Measurements from ENCODE around the gene VWA1.
"Not testable (repeated sequence)": the region's sequence is repeated elsewhere in the genome, so short reads cannot be mapped to it uniquely, and the experiment has no call there.

Gene VWA1

DNA sequence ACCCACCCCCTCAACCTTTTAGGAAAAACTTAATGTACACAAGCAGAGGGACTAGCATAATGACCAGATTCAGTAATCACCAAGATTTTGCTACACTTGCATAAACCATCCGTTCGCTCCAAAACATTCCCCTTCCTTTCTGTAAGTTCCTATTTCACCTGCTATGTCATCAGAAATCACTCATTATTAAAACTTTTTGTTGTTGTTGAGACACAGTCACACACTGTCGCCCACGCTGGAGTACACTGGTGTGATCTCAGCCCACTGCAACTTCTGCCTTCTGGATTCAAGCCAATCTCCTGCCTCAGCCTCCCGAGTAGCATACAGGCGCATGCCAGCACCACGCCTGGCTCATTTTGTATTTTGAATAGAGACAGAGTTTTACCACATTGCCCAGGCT, 31.8 kb upstream of the VWA1 start:
- no peak for DNase-seq

DNA sequence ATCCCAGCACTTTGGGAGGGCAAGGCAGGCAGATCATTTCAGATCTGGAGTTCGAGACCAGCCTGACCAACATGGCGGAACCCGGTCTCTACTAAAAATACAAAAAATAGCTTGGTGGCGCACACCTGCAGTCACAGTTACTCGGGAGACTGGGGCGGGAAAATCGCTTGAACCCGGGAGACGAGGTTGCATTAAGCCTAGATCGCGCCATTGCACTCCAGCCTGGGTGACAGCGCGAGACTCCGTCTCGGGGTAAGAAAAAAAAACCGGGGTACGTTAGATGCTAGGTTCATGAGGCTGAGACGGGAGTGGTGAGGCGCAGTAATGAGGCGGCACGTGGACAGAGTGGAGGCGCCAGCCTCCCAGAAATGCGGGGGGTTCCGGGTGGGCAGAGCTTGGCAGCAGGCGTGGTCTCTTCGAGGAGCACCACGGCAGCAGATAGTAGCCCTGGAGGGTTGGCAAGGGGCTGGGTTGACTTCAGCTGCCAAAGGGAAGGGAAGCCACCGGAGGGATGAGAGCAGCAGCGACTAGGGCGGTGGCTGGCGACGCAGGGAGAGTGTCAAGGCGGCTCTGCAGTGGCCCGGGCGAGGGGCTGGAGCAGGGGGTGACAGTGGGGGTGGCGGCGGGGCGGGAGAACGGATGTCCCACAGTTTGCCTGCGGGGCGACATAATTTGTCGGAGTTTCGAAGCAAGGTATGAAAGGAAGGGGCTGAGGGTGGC, 29.2 kb upstream of the VWA1 start:
- DNase-seq = no peak

DNA sequence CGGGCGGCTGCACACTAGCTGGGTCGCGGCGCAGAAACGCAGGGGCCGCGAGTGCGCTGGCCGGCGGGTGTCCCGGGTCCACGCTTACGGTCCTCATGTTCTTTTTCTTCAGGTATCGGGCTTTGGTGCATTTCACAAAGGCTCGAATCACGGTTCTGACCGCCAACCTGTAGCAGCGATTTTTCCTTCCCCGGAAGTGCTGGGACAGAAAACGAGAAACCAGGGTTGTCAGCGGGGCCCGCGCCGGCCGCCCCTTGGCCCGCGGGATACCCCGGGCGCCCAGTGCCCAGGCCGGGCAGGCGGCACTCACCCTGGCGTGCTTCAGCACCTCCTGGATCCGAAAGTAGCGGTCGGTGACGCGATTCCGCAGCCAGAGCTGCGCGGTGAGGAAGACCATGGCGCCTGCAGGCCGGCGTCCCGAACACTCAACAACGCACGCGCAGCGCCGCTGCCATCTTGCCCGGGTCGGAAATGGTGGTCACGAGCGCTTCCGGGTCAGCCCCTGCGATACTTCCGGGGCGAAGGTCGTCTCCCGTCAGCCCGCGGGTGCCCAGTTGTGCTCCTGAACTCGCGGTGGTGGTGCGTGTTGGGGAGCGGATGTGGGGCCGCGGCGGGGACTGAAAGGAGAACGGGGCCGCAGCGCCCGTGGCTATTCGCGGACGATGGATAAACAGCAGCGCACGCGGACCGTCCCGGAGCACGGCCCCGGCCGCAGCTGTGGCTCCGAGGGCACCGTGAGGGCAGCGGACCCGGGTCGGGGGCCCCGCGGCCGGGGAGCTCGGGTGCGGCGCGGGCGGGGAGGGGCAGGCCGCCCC, 28.5 kb upstream of the VWA1 start, which contains the start of gene MRPL20:
MRPL20 (minus strand) TSS at position 473 of the 815 bp plus-strand sequence; CDS start at position 397, 76 bp downstream.
- DNase-seq = peak; percentile 96

DNA sequence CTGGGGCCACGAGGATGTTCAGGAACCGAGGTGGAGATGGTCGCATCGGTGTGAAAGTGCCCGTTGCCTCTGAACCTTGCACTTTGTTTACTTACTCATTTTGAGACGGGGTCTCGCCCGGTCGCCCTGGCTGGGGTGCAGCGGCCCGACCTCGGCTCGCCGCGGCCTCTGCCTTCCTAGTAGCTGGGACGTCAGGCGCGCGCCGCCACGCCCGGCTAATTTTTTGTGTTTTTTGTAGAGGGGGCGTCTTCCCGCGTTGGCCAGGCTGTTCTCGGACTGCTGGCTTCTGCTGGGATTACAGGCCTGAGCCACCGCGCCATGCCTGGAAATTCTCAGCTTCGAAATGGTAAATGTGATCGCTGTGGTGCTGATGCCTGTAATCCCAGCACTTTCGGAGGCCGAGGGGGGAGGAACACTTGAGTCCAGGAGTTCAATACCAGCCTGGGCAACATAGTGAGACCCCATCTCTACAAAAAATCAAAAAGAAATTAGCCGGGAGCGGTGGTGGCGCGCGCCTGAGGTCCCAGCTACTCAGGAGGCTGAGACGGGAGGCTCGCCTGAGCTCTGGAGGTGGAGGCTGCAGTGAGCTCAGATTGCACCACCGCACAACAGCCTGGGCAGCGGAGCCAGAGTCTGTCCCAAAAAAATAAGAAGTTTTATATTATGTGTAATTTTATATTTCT, 27.7 kb upstream of the VWA1 start:
- no peak for DNase-seq

DNA sequence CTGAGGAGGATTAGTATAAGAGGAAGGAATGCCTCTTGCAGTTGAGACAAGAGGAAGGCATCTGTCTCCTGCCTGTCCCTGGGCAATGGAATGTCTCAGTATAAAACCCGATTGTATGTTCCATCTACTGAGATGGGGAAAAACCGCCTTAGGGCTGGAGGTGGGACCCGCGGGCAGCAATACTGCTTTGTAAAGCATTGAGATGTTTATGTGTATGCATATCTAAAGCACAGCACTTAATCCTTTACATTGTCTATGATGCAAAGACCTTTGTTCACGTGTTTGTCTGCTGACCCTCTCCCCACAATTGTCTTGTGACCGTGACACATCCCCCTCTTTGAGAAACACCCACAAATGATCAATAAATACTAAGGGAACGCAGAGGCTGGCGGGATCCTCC, 25.3 kb upstream of the VWA1 start:
- DNase-seq = not testable (repeated sequence)

DNA sequence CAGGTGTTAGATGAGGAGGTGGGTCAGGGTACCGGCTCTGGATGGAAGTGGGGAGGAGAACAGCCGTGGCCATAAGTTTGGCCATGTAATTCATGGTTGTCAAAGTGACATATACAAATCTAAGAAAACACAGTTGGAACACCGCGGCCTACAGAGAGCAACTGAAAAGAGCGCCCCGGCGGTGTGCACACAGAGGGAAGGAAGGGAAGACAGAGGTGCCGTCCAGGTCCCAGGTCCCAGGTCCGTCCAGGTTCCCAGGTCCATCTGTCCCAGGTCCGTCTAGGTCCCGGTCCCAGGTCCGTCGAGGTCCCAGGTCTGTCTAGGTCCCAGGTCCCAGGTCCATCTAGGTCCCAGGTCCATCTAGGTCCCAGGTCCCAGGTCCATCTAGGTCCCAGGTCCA, 23.9 kb upstream of the VWA1 start:
- DNase-seq = no peak

DNA sequence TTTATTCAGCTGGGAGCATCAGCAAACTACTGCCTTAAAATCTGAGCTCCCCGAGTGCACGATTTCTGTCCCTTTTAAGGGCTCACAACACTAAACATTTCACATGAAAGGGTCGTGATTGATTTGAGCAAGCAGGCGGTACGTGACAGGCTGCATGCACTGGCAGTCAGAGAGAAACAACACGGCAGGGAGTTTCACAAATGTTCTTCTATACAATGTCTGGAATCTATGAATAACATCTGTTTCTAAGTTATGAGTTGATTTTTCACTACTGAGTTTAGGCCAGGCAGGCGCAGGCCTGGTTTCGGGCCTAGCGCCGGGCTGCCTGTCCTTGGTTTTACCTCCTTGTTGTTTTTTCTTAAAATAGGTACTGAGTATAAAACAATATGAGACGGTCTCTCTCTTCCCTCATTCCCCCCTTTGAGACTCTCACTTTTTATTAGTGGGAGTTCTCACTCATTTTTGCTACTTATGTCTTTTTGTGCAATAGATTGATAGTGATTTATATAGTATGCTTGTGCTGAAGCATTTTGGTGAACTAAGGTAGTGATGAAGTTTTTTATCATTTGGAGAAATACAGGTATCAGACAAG, 23.1 kb upstream of the VWA1 start:
- DNase-seq = not testable (repeated sequence)

DNA sequence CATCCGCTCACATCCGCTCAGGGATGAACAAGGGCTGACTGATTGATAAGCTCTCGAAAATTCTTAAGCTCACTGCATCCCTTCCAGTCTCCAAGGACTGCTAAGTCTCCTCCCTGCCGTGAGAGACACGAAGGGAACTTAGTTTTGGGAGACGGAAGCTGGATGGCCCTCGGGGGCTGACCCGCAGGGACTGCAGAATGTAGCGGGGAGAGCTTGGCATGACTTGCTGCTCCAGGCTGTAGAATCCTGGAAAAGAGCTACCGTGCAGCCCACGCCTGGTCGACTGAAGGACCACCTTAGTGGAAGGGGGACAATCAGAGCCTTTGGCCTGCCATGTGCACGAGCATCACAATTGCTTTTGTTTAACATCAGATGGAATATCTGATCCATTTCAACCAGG, 19.7 kb upstream of the VWA1 start:
- no peak for DNase-seq

DNA sequence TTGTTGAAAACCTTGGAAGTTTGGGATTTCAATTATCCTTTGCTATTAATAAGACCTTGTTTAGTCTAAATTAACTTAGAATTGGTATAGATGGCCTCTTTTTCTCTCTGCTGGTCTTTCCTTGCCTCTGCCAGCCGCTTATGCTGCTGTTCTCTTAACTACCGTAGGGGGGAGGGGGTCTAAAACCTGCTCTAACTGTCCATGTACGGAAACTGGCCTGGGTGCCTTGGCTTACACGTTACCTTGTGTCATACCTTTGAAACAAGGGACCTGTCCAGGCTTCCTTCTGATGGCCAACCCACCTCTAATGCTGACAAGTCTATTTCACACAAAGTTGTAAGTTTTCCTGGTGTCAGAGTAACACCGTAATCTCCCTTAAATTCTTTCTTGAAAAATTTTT, 18.1 kb upstream of the VWA1 start:
- not testable (repeated sequence) for DNase-seq

DNA sequence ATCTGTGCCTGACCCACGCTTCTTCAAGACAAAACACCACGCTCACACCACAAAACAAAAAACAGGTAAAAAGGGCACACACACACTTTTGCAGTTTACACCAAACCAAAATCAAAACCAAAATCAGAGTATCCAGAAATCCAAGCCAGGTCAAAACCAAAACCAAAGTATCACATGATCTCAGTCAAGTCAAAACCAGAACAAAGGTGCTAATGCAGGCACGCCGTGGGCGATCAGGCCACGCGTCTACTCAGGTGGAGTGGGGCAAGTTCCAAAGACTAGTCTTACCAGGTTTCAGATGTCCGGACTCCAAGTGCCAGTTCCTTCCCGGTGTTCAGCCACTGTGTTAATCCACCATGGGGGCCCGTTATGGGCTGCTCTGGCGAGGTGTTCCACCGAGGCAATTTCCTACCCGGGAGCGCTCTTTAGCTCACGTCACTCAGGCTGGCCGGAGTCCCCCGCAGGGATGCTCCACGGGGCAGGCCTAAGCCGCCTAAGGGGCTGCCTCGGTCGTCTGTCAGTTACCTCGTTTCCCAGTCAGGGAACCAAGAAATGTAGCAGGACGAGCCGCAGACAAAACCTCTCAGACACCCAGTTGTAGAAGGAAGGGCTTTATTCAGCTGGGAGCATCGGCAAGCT, 17.5 kb upstream of the VWA1 start:
- DNase-seq = not testable (repeated sequence)

DNA sequence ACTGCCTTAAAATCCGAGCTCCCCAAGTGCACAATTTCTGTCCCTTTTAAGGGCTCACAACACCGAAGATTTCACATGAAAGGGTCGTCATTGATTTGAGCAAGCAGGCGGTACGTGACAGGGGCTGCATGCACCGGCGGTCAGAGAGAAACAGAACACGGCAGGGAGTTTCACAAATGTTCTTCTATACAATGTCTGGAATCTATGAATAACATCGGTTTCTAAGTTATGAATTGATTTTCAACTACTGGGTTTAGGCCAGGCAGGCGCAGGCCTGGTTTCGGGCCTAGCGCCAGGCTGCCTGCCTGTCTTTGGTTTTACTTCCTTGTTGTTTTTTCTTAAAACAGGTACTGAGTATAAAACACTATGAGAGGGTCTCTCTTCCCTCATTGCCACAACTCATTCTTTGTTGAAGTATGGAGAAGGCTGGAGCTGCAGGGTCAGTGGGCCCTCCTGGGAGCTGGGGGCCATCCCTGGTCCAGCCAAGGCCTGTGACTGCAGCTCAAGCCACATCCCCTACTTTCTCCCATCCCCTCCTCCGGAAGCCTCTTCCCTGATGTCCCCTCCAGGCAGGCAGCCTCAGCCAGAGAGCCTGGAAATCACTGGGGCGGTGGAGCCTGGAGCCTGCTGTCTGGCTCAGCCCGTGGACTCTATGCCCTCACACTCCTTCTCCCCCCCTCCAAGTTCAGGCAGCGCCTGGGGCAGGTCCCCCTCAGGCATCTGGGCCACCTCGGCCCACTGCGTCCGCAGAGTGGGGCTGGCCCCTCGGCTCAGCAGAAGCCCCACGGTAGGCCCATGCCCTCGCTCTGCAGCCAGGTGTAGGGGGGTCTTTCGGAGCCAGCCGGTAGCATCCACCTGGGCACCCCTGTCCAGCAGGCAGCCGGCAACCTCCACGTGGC, 16.8 kb upstream of the VWA1 start:
- DNase-seq = no peak

DNA sequence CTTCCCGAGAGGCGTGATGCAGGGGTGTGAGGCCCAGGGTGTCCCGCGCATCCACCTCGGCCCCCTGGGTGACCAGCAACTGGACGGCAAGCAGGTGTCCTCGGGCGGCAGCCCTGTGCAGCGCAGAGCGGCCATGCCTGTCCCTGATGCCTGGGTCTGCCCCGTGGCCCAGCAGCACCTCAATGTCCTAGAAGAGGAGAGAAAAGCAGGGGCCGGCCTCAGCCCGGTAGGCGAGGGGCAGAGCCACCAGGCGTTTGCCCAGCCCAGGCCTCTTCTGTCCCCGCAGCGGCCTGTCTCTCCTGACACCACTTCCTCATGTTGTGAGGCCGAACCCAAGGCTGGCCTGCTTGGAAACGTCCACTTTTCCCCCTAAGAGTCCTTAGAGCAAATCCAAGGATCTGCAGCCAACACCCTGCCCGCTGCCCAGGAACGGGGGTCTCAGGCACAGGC, 16.1 kb upstream of the VWA1 start:
- no peak for DNase-seq

DNA sequence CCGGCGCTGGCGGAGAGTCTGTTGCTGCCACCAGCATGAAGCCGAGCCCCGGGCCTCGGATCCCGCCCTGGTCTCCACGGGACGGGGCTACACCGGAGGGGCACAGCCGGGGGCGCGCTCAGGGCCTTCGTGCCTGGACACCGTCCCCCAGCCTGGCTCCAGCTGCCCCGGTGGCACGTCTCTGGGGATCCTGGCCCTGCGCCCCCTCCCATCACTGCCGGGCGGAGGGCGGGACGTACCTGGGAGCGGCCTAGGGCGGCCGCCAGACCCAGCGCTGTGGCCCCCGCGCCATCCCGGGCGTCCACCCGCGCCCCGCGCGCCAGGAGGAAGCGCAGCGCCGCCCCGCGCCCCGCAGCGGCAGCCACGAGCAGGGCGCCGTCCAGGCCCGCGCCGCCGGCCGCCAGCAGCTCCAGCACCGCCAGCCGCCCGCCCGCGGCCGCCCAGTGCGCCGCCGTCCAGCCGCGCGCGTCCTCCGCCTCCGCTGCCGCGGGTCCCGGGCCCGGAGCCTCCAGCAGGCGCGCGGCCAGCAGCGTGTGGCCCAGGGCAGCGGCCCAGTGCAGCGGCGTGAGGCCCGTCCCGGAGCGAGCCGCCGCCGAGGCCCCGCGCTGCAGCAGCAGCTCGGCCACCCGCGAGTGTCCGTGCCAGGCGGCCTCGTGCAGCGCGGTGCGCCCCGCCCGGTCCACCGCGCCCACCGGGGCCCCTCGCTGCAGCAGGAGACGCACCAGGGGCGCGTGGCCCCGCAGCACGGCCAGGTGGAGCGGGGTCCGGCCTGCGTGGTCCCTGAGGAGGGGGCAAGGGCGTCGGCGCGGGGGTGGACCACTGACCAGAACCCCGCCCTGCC, 15.5 kb upstream of the VWA1 start:
- DNase-seq = no peak

DNA sequence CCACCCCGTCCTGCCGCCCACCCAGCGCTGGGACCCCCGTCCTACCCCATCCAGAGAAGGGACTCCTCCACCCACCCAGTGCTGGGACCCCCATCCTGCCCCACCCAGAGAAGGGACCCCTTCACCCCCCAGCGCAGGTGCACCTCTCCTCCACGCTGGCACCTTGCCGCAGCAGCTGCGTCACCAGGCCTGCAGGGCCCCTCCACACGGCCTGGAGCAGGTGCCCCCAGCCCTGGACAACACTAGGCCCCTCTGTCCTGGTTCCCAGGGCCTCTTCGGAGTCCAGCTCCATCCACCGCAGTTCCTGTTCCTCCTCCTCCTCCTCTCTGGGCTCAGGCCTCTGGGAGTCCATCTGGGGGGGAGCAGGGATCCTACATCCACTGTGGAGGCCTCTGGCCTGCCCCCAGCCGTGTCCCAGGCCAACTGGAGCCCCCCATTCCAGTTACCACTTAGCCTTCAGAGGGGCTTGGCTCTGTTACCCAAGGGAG, 14.8 kb upstream of the VWA1 start:
- no peak for DNase-seq

DNA sequence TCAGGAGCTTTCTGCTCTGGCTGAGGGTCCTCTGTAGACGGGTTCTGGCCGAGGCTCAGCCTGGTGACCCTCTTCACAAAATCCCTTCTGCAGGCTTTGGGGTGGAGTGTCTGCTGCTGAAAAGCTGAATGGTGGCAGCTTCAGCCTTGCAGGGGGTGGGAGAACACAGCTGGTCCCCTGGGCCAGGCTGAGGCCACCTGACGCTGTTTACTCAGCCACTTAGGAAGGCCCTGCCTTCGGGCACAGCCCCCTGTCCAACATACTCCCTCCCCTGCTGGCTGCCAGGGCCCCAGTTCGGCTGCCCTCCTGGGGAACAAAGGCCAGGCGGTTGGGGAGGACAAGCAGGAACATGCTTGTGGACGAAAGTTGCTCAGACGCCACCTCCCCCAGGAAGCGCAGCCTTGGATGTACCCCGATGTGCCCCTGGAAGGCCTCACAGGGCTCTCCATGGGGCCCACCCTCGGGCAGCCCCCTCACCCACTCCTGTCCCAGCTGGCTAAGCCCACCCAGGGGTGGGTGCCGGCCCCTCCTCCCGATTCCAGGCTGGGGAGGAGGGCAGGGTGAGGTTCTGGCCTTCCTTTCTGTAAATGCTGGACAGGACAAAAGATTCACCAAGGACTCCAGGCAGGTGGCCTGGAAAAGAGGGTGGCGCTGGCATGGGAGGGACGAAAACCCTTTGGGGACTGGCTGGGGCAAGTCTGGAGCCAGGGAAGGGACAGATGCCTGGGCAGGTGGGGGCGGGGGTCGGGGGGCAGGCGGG, 14.2 kb upstream of the VWA1 start, which contains the start of gene ANKRD65:
ANKRD65 (minus strand) TSS at position 130 of the 760 bp plus-strand sequence. CDS start 271 bp downstream, outside the sequence.
- no peak for DNase-seq

DNA sequence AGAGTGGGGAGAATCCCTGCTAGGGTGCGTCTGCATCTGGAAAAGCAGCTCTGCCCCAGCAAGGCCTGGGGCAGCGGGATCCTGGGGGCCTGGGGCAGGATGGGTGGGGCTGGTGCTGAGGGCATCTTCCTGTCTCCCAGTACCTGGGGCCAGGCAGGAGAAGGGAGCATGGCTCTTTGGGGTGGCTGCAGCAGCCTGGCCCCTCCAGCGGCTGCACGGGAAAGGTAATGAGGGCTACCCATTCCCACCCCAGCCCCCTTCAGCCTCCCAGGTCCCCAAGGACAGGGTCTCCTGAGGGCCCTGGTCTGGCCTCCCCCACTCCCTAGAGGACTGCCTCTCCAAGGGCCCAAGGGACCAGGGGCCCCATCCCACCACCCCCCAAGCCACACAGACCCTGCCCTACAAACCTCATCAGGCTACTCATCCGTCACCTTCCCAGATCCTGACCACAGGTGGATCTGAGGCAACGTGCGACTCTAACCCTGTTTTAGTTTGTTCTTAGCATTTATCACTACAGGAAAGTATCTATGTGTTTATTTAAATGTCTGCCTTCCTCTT, 13.5 kb upstream of the VWA1 start:
- DNase-seq = no peak

DNA sequence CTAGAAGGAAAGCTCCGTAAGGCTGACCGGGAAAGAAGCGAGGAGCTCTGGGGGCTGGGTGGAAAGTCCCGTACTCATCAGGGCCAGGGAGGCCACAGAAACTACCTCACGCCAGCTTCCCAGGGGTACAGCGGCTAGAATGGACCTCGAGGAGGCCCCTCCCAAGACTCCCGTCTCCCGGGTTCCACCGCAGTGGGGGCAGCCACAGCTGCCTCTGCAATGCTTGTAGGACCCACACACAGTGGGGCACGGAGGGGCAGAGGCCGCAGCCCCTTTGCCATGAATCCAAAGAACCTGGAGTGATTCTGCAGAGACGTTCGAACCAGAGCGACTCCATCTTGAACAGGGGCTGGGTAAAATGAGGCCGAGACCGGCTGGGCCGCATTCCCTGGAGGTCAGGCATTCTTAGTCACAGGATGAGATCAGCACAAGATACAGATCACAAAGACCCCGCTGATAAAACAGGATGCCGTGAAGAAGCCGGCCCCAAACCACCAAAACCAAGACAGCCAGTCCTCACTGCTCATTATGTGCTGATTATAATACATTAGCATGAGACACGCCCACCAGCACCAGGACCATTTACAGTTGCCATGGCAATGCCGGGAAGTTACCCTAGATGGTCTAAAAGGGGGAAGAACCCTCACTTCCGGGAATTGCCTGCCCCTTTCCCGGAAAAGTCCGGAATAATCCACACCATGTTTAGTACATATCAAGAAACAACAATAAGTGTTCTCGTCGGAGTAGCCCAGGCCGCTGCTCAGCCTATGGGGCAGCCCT, 12.8 kb upstream of the VWA1 start:
- DNase-seq = no peak

DNA sequence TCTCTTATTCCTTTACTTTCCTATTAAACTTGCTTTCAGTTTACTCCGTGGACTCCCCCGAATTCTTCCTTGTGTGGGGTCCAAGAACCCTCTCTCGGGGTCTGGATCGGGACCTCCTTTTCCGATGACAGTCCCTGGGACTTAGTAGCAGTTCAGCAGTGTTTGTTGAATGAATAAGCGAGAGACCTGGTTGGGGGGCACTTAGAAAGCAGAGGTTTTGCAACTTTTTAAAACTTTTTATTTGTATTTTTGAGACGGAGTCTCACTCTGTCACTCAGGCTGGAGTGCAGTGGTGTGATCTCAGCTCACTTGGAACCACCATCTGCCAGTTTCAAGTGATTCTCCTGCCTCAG, 12.3 kb upstream of the VWA1 start:
- DNase-seq = no peak

All from activated gamma-delta T cell treated with Interleukin-2 at 50 U/mL for 16 hours (primary cell).